AG09309 (cell line): ENCODE results near the gene KDM7A.

Experiments used
- DNase-seq: peaks from one replicate; pipeline ENCODE4 v3.0.0-alpha.2; 2010; ENCODE audit warnings: low read depth
- H3K4me3 ChIP-seq: 2 replicates; pipeline ENCODE4 v1.5.1; 2011; ENCODE audit warnings: mild to moderate bottlenecking, low read depth, low read length, moderate library complexity; ENCODE audit not compliant: control insufficient read depth
- CTCF ChIP-seq: IDR thresholded peaks from 2 replicates; pipeline ENCODE4 v1.5.1; 2011; ENCODE audit warnings: mild to moderate bottlenecking, low read depth, low read length, inconsistent platforms; ENCODE audit not compliant: insufficient read depth, control insufficient read depth; ENCODE audit errors: missing control alignments

The KDM7A gene

DNA sequence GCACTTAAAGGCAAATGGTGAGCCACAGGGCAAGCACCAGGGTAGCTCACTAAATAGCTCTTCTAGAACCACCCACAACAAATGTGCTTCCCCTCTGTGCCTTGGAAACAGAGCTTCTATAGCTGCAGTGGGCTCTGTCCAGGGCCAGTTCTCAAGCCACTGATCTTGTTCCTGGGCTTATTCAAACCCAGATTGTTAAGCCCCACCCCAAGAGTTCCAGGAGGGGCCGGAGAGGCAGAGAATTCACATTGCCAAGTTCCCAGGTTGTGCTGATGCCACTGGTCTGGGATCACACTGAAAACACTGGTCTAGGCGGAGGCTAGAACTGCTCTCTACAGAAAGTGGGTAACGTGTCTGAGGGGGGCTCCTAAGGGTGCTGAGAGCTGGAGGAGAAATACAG, 15.4 kb upstream of the KDM7A start:
- DNase-seq, result no peak
- no peak for TF ChIP-seq CTCF
- H3K4me3 ChIP-seq, result no peak overlapping the region

GRCh38 chr7:140190588-140190987, 13.8 kb upstream of the KDM7A start:
- H3K4me3 ChIP-seq, result no peak overlapping the region
- DNase-seq, result no peak
- TF ChIP-seq CTCF, result no peak

DNA sequence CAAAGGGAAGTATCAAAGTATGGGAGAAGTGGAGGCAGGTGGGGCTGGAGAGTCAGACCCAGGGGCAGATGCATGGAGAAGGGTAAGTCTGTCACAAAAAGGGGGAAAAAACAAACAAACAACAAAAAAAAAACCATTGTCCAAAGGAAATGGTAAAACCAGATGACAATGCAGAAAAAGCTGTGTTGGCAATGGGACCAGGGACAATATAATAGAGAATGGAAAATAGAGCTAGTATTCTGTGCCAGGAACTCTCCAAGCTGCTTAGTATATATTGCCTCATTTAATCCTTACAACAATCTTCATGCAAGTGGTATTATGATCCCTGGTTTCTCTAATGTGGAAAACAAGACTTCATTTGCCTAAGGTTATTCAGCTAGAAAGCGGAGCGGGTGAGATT, 13.1 kb upstream of the KDM7A start:
- no peak overlapping the region for H3K4me3 ChIP-seq
- no peak for TF ChIP-seq CTCF
- DNase-seq, result no peak

DNA sequence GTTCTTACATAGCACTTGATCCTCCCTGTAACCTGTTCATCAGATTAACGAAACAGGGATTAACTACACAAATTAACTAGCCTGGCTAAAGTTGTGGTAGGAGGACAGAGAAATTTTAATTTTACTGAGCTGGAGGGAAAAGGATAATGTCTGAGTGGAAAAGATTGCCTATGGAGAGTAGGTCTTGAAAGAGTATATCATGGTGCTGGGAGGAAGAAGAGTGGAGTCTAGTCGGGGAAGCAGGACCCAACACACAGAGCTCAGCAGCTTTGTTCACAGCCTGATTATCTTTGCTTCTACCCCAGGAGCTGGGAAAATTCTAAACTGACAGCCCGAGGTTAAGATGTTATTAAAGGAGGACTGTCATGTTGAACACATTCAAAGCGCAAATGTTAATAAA, 6.1 kb upstream of the KDM7A start:
- no peak overlapping the region for H3K4me3 ChIP-seq
- TF ChIP-seq CTCF, result no peak
- DNase-seq, result no peak

- no peak overlapping the region for H3K4me3 ChIP-seq
- no peak for DNase-seq
- no peak for TF ChIP-seq CTCF
Observed at GRCh38 chr7:140179339-140179738, 2.6 kb upstream of the KDM7A start.

- TF ChIP-seq CTCF, result no peak
- DNase-seq, result no peak
- H3K4me3 ChIP-seq, result peak overlapping the region; percentile 55
Observed at GRCh38 chr7:140176122-140176701, 571 bp downstream of the KDM7A start.
